Stimulated activated CD8-positive, alpha-beta memory T cell treated with anti-CD3 and anti-CD28 coated beads, Interleukin-12 subunit alpha, Interleukin-12 subunit beta, amount 100 ng/mL, for 24 hours (primary cell): ENCODE data around the gene HAX1.
"Not testable (repeated sequence)": the region's sequence is repeated elsewhere in the genome, so short reads cannot be mapped to it uniquely, and the experiment has no call there.

Experiments used
- DNase-seq: peaks from one replicate; pipeline ENCODE4 v3.0.0-alpha.2; 2020; ENCODE audit errors: extremely low read depth

HAX1 gene

GRCh38 chr1:154272217-154272998 is at the start of gene HAX1:
Gene HAX1, plus strand, starts transcription at chr1:154272629. Its CDS starts 95 bp downstream, at chr1:154272724.
- DNase-seq: peak; percentile 92

- DNase-seq: no peak
These were observed 49.5 kb upstream of the HAX1 start for GRCh38 chr1:154222918-154223317.

GRCh38 chr1:154223621-154224020 is 48.8 kb upstream of the HAX1 start:
- DNase-seq: no peak

GRCh38 chr1:154225370-154225769 is 47.1 kb upstream of the HAX1 start:
- DNase-seq: no peak

GRCh38 chr1:154231112-154231511 is 41.3 kb upstream of the HAX1 start:
- not testable (repeated sequence) for DNase-seq

GRCh38 chr1:154233127-154233526 is 39.3 kb upstream of the HAX1 start:
- DNase-seq: not testable (repeated sequence)

- no peak for DNase-seq
These were observed 35.6 kb upstream of the HAX1 start for GRCh38 chr1:154236855-154237254.

- no peak for DNase-seq
These were observed 35.0 kb upstream of the HAX1 start for GRCh38 chr1:154237435-154237834.

- no peak for DNase-seq
These were observed 34.4 kb upstream of the HAX1 start for GRCh38 chr1:154237880-154238506.

- DNase-seq: no peak
These were observed 32.9 kb upstream of the HAX1 start for GRCh38 chr1:154239491-154239890.

GRCh38 chr1:154240294-154240833 is 32.1 kb upstream of the HAX1 start:
- no peak for DNase-seq

- no peak for DNase-seq
These were observed 30.6 kb upstream of the HAX1 start for GRCh38 chr1:154241703-154242351.

- no peak for DNase-seq
These were observed 18.8 kb upstream of the HAX1 start for GRCh38 chr1:154253671-154254070.

GRCh38 chr1:154256686-154257085 is 15.7 kb upstream of the HAX1 start:
- DNase-seq: no peak

- DNase-seq: no peak
These were observed 13.6 kb upstream of the HAX1 start for GRCh38 chr1:154258784-154259183.

GRCh38 chr1:154260127-154260526 is 12.3 kb upstream of the HAX1 start:
- no peak for DNase-seq

- DNase-seq: no peak
These were observed 8.7 kb upstream of the HAX1 start for GRCh38 chr1:154263465-154264332.

- no peak for DNase-seq
These were observed 8.0 kb upstream of the HAX1 start for GRCh38 chr1:154264454-154264853.

- no peak for DNase-seq
These were observed 6.8 kb upstream of the HAX1 start for GRCh38 chr1:154265586-154265985.

- DNase-seq: no peak
These were observed 1.6 kb upstream of the HAX1 start for GRCh38 chr1:154270833-154271232.

- DNase-seq: no peak
These were observed 652 bp downstream of the HAX1 start for GRCh38 chr1:154272999-154273563.
